ENCODE measurements around the gene TMA7B.

TMA7B gene

GRCh38 chr22:39959640-39960447 lies at the start of gene TMA7B:
Gene TMA7B (plus strand): TSS chr22:39960397. CDS start chr22:39964375, 3,978 bp downstream.
- H3K4me3 ChIP-seq (ENCODE audit: low read length), result no peak within 1 kb of the TSS; the same call in 1 of the 2 replicates
- no peak for TF ChIP-seq ZNF274 (IDR thresholded peaks at IDR 0.05; ENCODE audit: low read depth, low read length)

- no peak for TF ChIP-seq ZNF274 (IDR thresholded peaks at IDR 0.05; ENCODE audit: low read depth, low read length)
- H3K4me3 ChIP-seq (ENCODE audit: low read length), result no peak overlapping the region
Observed at GRCh38 chr22:39910876-39911613, 49.2 kb upstream of the TMA7B start.

- no peak overlapping the region for H3K4me3 ChIP-seq (ENCODE audit: low read length)
- no peak for TF ChIP-seq ZNF274 (IDR thresholded peaks at IDR 0.05; ENCODE audit: low read depth, low read length)
Observed at GRCh38 chr22:39913321-39913720, 46.9 kb upstream of the TMA7B start.

- H3K4me3 ChIP-seq (ENCODE audit: low read length), result no peak overlapping the region
- no peak for TF ChIP-seq ZNF274 (IDR thresholded peaks at IDR 0.05; ENCODE audit: low read depth, low read length)
Observed at GRCh38 chr22:39913886-39914285, 46.3 kb upstream of the TMA7B start.

GRCh38 chr22:39914584-39914983 lies 45.6 kb upstream of the TMA7B start:
- TF ChIP-seq ZNF274 (IDR thresholded peaks at IDR 0.05; ENCODE audit: low read depth, low read length), result no peak
- H3K4me3 ChIP-seq (ENCODE audit: low read length), result no peak overlapping the region

GRCh38 chr22:39915295-39915726 lies 44.9 kb upstream of the TMA7B start:
- no peak for TF ChIP-seq ZNF274 (IDR thresholded peaks at IDR 0.05; ENCODE audit: low read depth, low read length)
- no peak overlapping the region for H3K4me3 ChIP-seq (ENCODE audit: low read length)

- no peak for TF ChIP-seq ZNF274 (IDR thresholded peaks at IDR 0.05; ENCODE audit: low read depth, low read length)
- H3K4me3 ChIP-seq (ENCODE audit: low read length), result no peak overlapping the region
Observed at GRCh38 chr22:39916496-39916895, 43.7 kb upstream of the TMA7B start.

- no peak for TF ChIP-seq ZNF274 (IDR thresholded peaks at IDR 0.05; ENCODE audit: low read depth, low read length)
- H3K4me3 ChIP-seq (ENCODE audit: low read length), result no peak overlapping the region
Observed at GRCh38 chr22:39917197-39917643, 43.0 kb upstream of the TMA7B start.

GRCh38 chr22:39917776-39918495 lies 42.3 kb upstream of the TMA7B start:
- no peak for TF ChIP-seq ZNF274 (IDR thresholded peaks at IDR 0.05; ENCODE audit: low read depth, low read length)
- no peak overlapping the region for H3K4me3 ChIP-seq (ENCODE audit: low read length)

GRCh38 chr22:39920134-39920743 lies 40.0 kb upstream of the TMA7B start:
- TF ChIP-seq ZNF274 (IDR thresholded peaks at IDR 0.05; ENCODE audit: low read depth, low read length), result no peak
- H3K4me3 ChIP-seq (ENCODE audit: low read length), result no peak overlapping the region

GRCh38 chr22:39923696-39924095 lies 36.5 kb upstream of the TMA7B start:
- H3K4me3 ChIP-seq (ENCODE audit: low read length), result no peak overlapping the region
- no peak for TF ChIP-seq ZNF274 (IDR thresholded peaks at IDR 0.05; ENCODE audit: low read depth, low read length)

GRCh38 chr22:39924286-39924685 lies 35.9 kb upstream of the TMA7B start:
- no peak for TF ChIP-seq ZNF274 (IDR thresholded peaks at IDR 0.05; ENCODE audit: low read depth, low read length)
- no peak overlapping the region for H3K4me3 ChIP-seq (ENCODE audit: low read length)

- no peak overlapping the region for H3K4me3 ChIP-seq (ENCODE audit: low read length)
- no peak for TF ChIP-seq ZNF274 (IDR thresholded peaks at IDR 0.05; ENCODE audit: low read depth, low read length)
Observed at GRCh38 chr22:39925273-39925672, 34.9 kb upstream of the TMA7B start.

Data from GM08714 (cell line).